PC-3 (cell line): ENCODE data around the gene CD200R1.

Experiments
- EZH2phosphoT487 ChIP-seq: fragments of 300-600 bp; sonication (generic); IDR thresholded peaks from 2 replicates; pipeline ENCODE4 v1.6.1; 2018; ENCODE audit warnings: mild to moderate bottlenecking, antibody characterized with exemption, low read length, borderline replicate concordance
- TF ChIP-seq, protein P1 (sequence below): fragments of 300-600 bp; sonication (generic); conservative IDR thresholded peaks from 2 replicates; pipeline ENCODE4 v1.5.1; 2017; ENCODE audit warnings: antibody characterized with exemption, low read depth, mild to moderate bottlenecking, low read length

DNA sequence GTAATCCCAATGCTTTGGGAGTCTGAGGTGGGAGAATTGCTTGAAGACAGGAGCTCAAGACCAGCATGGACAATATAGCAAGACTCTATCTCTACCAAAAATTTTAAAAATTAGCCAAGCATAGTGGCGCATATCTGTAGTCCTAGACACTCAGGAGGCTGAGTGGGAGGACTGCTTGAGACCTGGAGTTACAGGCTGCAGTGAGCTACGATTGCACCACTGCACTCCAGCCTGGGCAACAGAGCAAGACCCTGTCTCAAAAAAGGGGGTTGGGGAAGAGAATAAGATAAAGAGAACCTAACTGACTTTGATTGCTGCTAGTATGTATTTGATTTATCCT is 755 bp downstream of the CD200R1 start:
- TF ChIP-seq, protein P1, sequence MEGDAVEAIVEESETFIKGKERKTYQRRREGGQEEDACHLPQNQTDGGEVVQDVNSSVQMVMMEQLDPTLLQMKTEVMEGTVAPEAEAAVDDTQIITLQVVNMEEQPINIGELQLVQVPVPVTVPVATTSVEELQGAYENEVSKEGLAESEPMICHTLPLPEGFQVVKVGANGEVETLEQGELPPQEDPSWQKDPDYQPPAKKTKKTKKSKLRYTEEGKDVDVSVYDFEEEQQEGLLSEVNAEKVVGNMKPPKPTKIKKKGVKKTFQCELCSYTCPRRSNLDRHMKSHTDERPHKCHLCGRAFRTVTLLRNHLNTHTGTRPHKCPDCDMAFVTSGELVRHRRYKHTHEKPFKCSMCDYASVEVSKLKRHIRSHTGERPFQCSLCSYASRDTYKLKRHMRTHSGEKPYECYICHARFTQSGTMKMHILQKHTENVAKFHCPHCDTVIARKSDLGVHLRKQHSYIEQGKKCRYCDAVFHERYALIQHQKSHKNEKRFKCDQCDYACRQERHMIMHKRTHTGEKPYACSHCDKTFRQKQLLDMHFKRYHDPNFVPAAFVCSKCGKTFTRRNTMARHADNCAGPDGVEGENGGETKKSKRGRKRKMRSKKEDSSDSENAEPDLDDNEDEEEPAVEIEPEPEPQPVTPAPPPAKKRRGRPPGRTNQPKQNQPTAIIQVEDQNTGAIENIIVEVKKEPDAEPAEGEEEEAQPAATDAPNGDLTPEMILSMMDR: no peak
- no peak for TF ChIP-seq EZH2phosphoT487
